K562 (cell line): ENCODE data around the gene PHF12. TPM values are rescaled to one million over a fixed set of nuclear protein-coding genes. Genes with fewer than 3 reads are reported as not detected.

Experiments used
- ATAC-seq: fragments of 200-7000 bp; cut with Tn5 transposase; 3 replicates; pipeline ENCODE4 v1.9.1; 2020; ENCODE audit warnings: moderate library complexity
- BruUV-seq: library from RNA; stranded (reverse); fragments of 400-500 nt; replicated peaks from 2 replicates; lab custom pipeline; 2021; lab: Mats Ljungman, UMichigan
- CTCF ChIA-PET: fragments of 300-600 bp; formaldehyde crosslinking; extraction: SDS; loops from one replicate; lab custom pipeline; 2021; ENCODE audit warnings: low intra/inter-chr PET ratio; lab: Yijun Ruan, JAX
- POLR2A ChIA-PET: fragments of 300-600, 350-650 bp; sonication (Branson Sonifier 250); formaldehyde crosslinking; extraction: SDS; loops from one replicate; lab custom pipeline; 2021; ENCODE audit warnings: antibody characterized with exemption, inconsistent platforms; lab: Yijun Ruan, JAX
- DNase-seq, 4 experiments: peaks; one replicate each; pipeline versions ENCODE4 v3.0.0 to v3.0.0-alpha.2; 2011 to 2018; ENCODE audit warnings: low spot score in 3 of 4, mixed read lengths in 3 of 4; ENCODE audit errors: extremely low read depth in 1 of 4
- FAIRE-seq: peaks from 2 replicates; lab custom pipeline; 2011; peaks lifted over from hg19 to GRCh38; lab: Jason Lieb, UNC
- H2AFZ ChIP-seq: 2 replicates; pipeline ENCODE4 v1.6.0; 2011; ENCODE audit warnings: low read depth, low read length, control low read depth, inconsistent platforms
- H3K27ac ChIP-seq: fragments of 200-600 bp; 3 replicates; pipeline ENCODE4 v1.8.0; 2011; ENCODE audit warnings: low read depth, mild to moderate bottlenecking, control low read depth, inconsistent platforms, low read length, moderate library complexity, mixed read lengths; ENCODE audit errors: extremely low read depth
- H3K27me3 ChIP-seq, 2 experiments: fragments of 300-600 bp in 1 of 2; 2 replicates in 1 of 2; 3 replicates in 1 of 2; pipeline versions ENCODE4 v1.6.0 to v1.8.0; 2011; ENCODE audit warnings: inconsistent platforms in 2 of 2, low read length in 2 of 2, mild to moderate bottlenecking in 1 of 2, mixed read lengths in 1 of 2, moderate library complexity in 1 of 2; ENCODE audit not compliant: control insufficient read depth in 2 of 2, insufficient read depth in 2 of 2
- H3K36me3 ChIP-seq: fragments of 300-600 bp; 3 replicates; pipeline ENCODE4 v1.8.0; 2011; ENCODE audit warnings: mild to moderate bottlenecking, low read length, inconsistent platforms; ENCODE audit not compliant: control insufficient read depth, insufficient read depth
- H3K4me1 ChIP-seq, 2 experiments: fragments of 200-600 bp in 1 of 2; replicated peaks in 1 of 2; 2 replicates in 1 of 2; 3 replicates in 1 of 2; pipeline versions ENCODE4 v1.5.1 to v1.8.0; 2011; ENCODE audit warnings: inconsistent platforms in 2 of 2, low read length in 2 of 2, mild to moderate bottlenecking in 1 of 2, mixed read lengths in 1 of 2, moderate library complexity in 1 of 2; ENCODE audit not compliant: control insufficient read depth in 2 of 2, insufficient read depth in 2 of 2
- H3K4me2 ChIP-seq: 2 replicates; pipeline ENCODE4 v1.6.1; 2011; ENCODE audit warnings: low read length, control low read depth, inconsistent platforms, mixed read lengths; ENCODE audit not compliant: insufficient read depth
- H3K4me3 ChIP-seq: fragments of 200-600 bp; sonication (generic), shearing (Covaris generic); 2 replicates; pipeline ENCODE4 v1.5.1; 2016; ENCODE audit warnings: control low read depth, inconsistent platforms
- H3K79me2 ChIP-seq: fragments of 200-600 bp; 3 replicates; pipeline ENCODE4 v1.8.0; 2011; ENCODE audit warnings: low read length, inconsistent platforms; ENCODE audit not compliant: control insufficient read depth, insufficient read depth
- H3K9ac ChIP-seq, 2 experiments: 2 replicates each; pipeline versions ENCODE4 v1.6.0 to v1.6.1; 2011; ENCODE audit warnings: low read depth in 2 of 2, low read length in 2 of 2, control low read depth in 1 of 2, inconsistent platforms in 1 of 2, mild to moderate bottlenecking in 1 of 2, mixed read lengths in 1 of 2; ENCODE audit not compliant: insufficient read depth in 1 of 2
- H3K9me1 ChIP-seq: one replicate; pipeline ENCODE4 v1.6.0; 2011; ENCODE audit warnings: inconsistent platforms, mild to moderate bottlenecking, low read length, moderate library complexity; ENCODE audit not compliant: control insufficient read depth, insufficient read depth
- H3K9me3 ChIP-seq: replicated peaks from 2 replicates; pipeline ENCODE4 v1.5.1; 2011; ENCODE audit warnings: low read depth, low read length, inconsistent platforms; ENCODE audit not compliant: control insufficient read depth, insufficient read depth
- H4K20me1 ChIP-seq: replicated peaks from 2 replicates; pipeline ENCODE4 v1.6.1; 2011; ENCODE audit warnings: low read length, inconsistent platforms, mixed read lengths; ENCODE audit not compliant: control insufficient read depth, insufficient read depth
- BACH1 ChIP-seq: fragments of 200-800 bp; sonication (Bioruptor generic); IDR thresholded peaks from 2 replicates; pipeline ENCODE4 v1.6.1; 2016; ENCODE audit warnings: missing genetic modification characterization, missing compliant biosample characterization
- GATAD2B ChIP-seq: fragments of 450-650 bp; IDR thresholded peaks from 2 replicates; pipeline ENCODE4 v1.6.1; 2017; ENCODE audit warnings: mild to moderate bottlenecking, borderline replicate concordance
- NCOA2 ChIP-seq, 2 experiments: fragments of 450-650 bp; IDR thresholded peaks; 2 replicates each; pipeline ENCODE4 v1.6.1; 2018; ENCODE audit warnings: mild to moderate bottlenecking in 2 of 2, moderate library complexity in 1 of 2; ENCODE audit not compliant: partially characterized antibody in 2 of 2
- NFE2 ChIP-seq: IDR thresholded peaks from 2 replicates; pipeline ENCODE4 v1.6.1; 2014; ENCODE audit warnings: antibody characterized with exemption, low read depth
- NRF1 ChIP-seq, 2 experiments: fragments of 450-650 bp; IDR thresholded peaks in 1 of 2; conservative IDR thresholded peaks in 1 of 2; 2 replicates each; pipeline ENCODE4 v1.6.1; 2014; ENCODE audit warnings: mild to moderate bottlenecking in 2 of 2
- ZBED1 ChIP-seq: IDR thresholded peaks from 2 replicates; pipeline ENCODE4 v1.6.1; 2014
- WGBS: fragments of 100-300 bp; shearing (Covaris generic); methylation state at CpG from one replicate; pipeline ENCODE4 v1.1.6; 2016; ENCODE audit warnings: low coverage, mixed read lengths; ENCODE audit not compliant: insufficient coverage; ENCODE audit errors: missing lambda C conversion rate; 5-methylcytosine and 5-hydroxymethylcytosine counted together
- in situ Hi-C: fragments of 300-500 bp; cut with MboI; formaldehyde crosslinking; loops from 4 replicates; pipeline ENCODE4 v1.15.0; 2018; ENCODE audit warnings: inconsistent platforms, mixed read lengths
- intact Hi-C: fragments of 100-400 bp; cut with micrococcal nuclease; formaldehyde crosslinking; loops from 2 replicates; pipeline ENCODE4 v1.14.2; 2022
- polyA plus RNA-seq, 8 experiments: library from polyadenylated mRNA; depleted of rRNA in 4 of 8; stranded (reverse) in 5 of 8; unstranded in 3 of 8; fragments of >200 nt; fragmentation: Nextera tagmentation in 2 of 8; fragmentation: Illumina TruSeq in 1 of 8; extraction: Ambion mirVana in 2 of 8; extraction: Trizol in 1 of 8; gene quantifications; 2 replicates each; pipeline versions ENCODE4 v1.2.1 to v1.2.3, GENCODE V29; 2011 to 2014; ENCODE audit warnings: inconsistent platforms in 1 of 8, missing spikeins in 1 of 8
- total RNA-seq, 7 experiments: library from RNA; depleted of rRNA in 6 of 7; stranded (reverse); fragments of >200 nt in 6 of 7; fragmentation: Illumina TruSeq in 2 of 7; extraction: Trizol in 2 of 7; gene quantifications; 2 replicates each; pipeline versions ENCODE4 v1.2.1 to v1.2.3, GENCODE V29; 2011 to 2021; ENCODE audit warnings: low replicate concordance in 1 of 7
- TF ChIP-seq, protein P1 (sequence below): fragments of 450-650 bp; IDR thresholded peaks from 2 replicates; pipeline ENCODE4 v1.6.1; 2014; ENCODE audit warnings: low read depth, mild to moderate bottlenecking, moderate library complexity, borderline replicate concordance

PHF12 gene
- total and polyA plus RNA-seq, 9 of the 15 experiments (the other 6 are each of a cell fraction or from before 2014, with no cell fraction given), result 0.82 to 31.3 (median 13.5) TPM

DNA sequence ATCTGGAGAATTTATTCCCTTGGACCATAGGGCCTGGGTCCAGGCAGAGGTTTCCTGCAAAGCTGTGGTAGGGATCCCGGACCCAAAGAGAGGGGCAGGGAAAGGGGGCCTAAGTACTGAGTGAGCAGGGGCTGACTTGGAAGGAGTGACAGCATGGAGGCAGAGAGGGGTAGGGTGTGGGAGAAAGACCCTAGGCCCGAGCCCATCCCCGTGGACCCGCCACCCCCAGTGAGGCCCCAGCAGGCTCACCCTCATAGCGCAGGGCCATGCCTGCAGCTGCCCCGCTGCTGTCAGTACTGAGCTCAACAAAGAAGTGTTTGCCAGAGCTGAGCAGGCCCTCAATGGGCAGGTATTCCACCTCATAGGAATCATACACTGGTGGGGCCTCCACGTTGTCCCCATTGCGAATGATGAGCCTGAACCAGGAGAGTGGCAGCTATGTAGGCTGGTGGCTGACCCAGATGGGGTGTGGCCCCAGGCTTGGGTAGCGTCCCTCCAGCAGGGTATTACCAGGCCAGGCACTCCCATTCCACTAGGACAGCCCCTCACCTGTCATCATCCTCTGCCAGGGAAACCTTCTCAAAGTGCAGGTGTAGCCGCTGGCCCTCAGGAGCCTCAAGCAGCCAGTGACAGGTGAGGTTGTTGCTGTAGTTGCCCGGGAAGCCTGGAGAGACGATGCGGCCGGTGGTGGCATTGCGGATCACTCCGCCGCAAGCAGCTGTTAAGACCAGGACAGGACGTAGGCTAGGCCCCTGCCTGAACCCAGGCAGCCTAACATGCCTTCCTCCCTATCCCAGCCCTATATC is 9.1 kb upstream of the PHF12 start:
- H3K27ac ChIP-seq, result no peak overlapping the region
- no peak overlapping the region for H3K4me3 ChIP-seq
- no peak overlapping the region for H3K9ac ChIP-seq
- H2AFZ ChIP-seq, result no peak overlapping the region
- no peak for ATAC-seq
- TF ChIP-seq NCOA2 (IDR thresholded peaks at IDR 0.05; ENCODE audit: partially characterized antibody in 2 of 2) (no peak), NRF1 (conservative IDR thresholded peaks at IDR 0.05 in 1 of 2, IDR thresholded peaks at IDR 0.05 in 1 of 2) (no peak), NFE2 (no peak), GATAD2B (no peak), ZBED1 (no peak), BACH1 (no peak)
- TF ChIP-seq, protein P1, sequence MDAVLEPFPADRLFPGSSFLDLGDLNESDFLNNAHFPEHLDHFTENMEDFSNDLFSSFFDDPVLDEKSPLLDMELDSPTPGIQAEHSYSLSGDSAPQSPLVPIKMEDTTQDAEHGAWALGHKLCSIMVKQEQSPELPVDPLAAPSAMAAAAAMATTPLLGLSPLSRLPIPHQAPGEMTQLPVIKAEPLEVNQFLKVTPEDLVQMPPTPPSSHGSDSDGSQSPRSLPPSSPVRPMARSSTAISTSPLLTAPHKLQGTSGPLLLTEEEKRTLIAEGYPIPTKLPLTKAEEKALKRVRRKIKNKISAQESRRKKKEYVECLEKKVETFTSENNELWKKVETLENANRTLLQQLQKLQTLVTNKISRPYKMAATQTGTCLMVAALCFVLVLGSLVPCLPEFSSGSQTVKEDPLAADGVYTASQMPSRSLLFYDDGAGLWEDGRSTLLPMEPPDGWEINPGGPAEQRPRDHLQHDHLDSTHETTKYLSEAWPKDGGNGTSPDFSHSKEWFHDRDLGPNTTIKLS, result no peak
- TF ChIP-seq, all 486 proteins: peak for 0
- no peak overlapping the region for H3K4me2 ChIP-seq
- H3K9me1 ChIP-seq, result no peaks in the 10 kb centered on the region
- H3K27me3 ChIP-seq, result peaks cover 46 to 70% of the 10 kb centered on the region in 2 experiments
- WGBS, result 28% methylated on average over 17 of the region's 18 CpGs
- in situ Hi-C loops (no loop called here), intact Hi-C loops (no loop called here)
- no TSS peak for BruUV-seq
- H3K79me2 ChIP-seq, result no peaks in the 10 kb centered on the region
- CTCF ChIA-PET, result no interaction called here
- POLR2A ChIA-PET, result interaction anchor here (1.0 to 1.5 kb wide), 2 partner anchors 9 to 231 kb away, joined by 3 read pairs; partner anchors contain the start of gene PHF12
- FAIRE-seq (no peak), DNase-seq (no peak)
- no peaks in the 10 kb centered on the region for H3K36me3 ChIP-seq
- H3K4me1 ChIP-seq, result no peaks in the 10 kb centered on the region
- H4K20me1 ChIP-seq, result peaks cover 6% of the 10 kb centered on the region; the same call in 1 of the 2 replicates
- H3K9me3 ChIP-seq, result no peaks in the 10 kb centered on the region
